ENCODE results near the gene MRPS34. TPM values are rescaled to one million over a fixed set of nuclear protein-coding genes. Genes with fewer than 3 reads are reported as not detected.

The MRPS34 gene
- total RNA-seq, 1 donor from 2014 or later: 71.3 TPM

- peaks cover 16% of the 10 kb centered on the region for H3K36me3 ChIP-seq (ENCODE audit: control insufficient read depth, insufficient read depth, low read length)
- no peak for TF ChIP-seq CTCF (IDR thresholded peaks at IDR 0.05; ENCODE audit: insufficient read depth, low read length, severe bottlenecking)
- H3K27me3 ChIP-seq (ENCODE audit: control insufficient read depth, insufficient read depth, low read length): no peaks in the 10 kb centered on the region
- DNase-seq (ENCODE audit: low read depth): no peak
- no peak overlapping the region for H3K4me3 ChIP-seq (ENCODE audit: low read depth, low read length)
- no peak for FAIRE-seq
These were observed 46.1 kb upstream of the MRPS34 start for GRCh38 chr16:1818873-1819525.

GRCh38 chr16:1818204-1818872 lies 45.4 kb upstream of the MRPS34 start:
- FAIRE-seq: no peak
- Histone ChIP-seq H3K4me3 (ENCODE audit: low read depth, low read length) (no peak overlapping the region), H3K27me3 (ENCODE audit: control insufficient read depth, insufficient read depth, low read length) (no peaks in the 10 kb centered on the region), H3K36me3 (ENCODE audit: control insufficient read depth, insufficient read depth, low read length) (peaks cover 16% of the 10 kb centered on the region)
- TF ChIP-seq CTCF (IDR thresholded peaks at IDR 0.05; ENCODE audit: insufficient read depth, low read length, severe bottlenecking): no peak
- no peak for DNase-seq (ENCODE audit: low read depth)

GRCh38 chr16:1817716-1818115 lies 44.8 kb upstream of the MRPS34 start:
- peaks cover 16% of the 10 kb centered on the region for H3K36me3 ChIP-seq (ENCODE audit: control insufficient read depth, insufficient read depth, low read length)
- no peak for TF ChIP-seq CTCF (IDR thresholded peaks at IDR 0.05; ENCODE audit: insufficient read depth, low read length, severe bottlenecking)
- no peak for FAIRE-seq
- no peaks in the 10 kb centered on the region for H3K27me3 ChIP-seq (ENCODE audit: control insufficient read depth, insufficient read depth, low read length)
- no peak for DNase-seq (ENCODE audit: low read depth)
- no peak overlapping the region for H3K4me3 ChIP-seq (ENCODE audit: low read depth, low read length)

GRCh38 chr16:1817276-1817589 lies 44.3 kb upstream of the MRPS34 start:
- peaks cover 13% of the 10 kb centered on the region for H3K36me3 ChIP-seq (ENCODE audit: control insufficient read depth, insufficient read depth, low read length)
- FAIRE-seq: no peak
- no peak overlapping the region for H3K4me3 ChIP-seq (ENCODE audit: low read depth, low read length)

GRCh38 chr16:1816396-1817275 lies 43.7 kb upstream of the MRPS34 start:
- Histone ChIP-seq H3K36me3 (ENCODE audit: control insufficient read depth, insufficient read depth, low read length) (peaks cover 13% of the 10 kb centered on the region), H3K4me3 (ENCODE audit: low read depth, low read length) (no peak overlapping the region), H3K27me3 (ENCODE audit: control insufficient read depth, insufficient read depth, low read length) (no peaks in the 10 kb centered on the region)
- no peak for DNase-seq (ENCODE audit: low read depth)
- no peak for TF ChIP-seq CTCF (IDR thresholded peaks at IDR 0.05; ENCODE audit: insufficient read depth, low read length, severe bottlenecking)
- FAIRE-seq: no peak

More at GRCh38 chr16:1817276-1817589, 44.3 kb upstream of the MRPS34 start:
- no peaks in the 10 kb centered on the region for H3K27me3 ChIP-seq (ENCODE audit: control insufficient read depth, insufficient read depth, low read length)
- no peak for TF ChIP-seq CTCF (IDR thresholded peaks at IDR 0.05; ENCODE audit: insufficient read depth, low read length, severe bottlenecking)
- DNase-seq (ENCODE audit: low read depth): no peak
